ENCODE results near the gene ATP1A1.

Gene ATP1A1

GRCh38 chr1:116391185-116391584, 18.1 kb downstream of the ATP1A1 start:
- no peak for DNase-seq (ENCODE audit: low read depth)

- DNase-seq (ENCODE audit: low read depth): no peak
These were observed 19.8 kb downstream of the ATP1A1 start for GRCh38 chr1:116392717-116393404.

GRCh38 chr1:116393792-116394191, 20.7 kb downstream of the ATP1A1 start:
- DNase-seq (ENCODE audit: low read depth): no peak

- no peak for DNase-seq (ENCODE audit: low read depth)
These were observed 21.2 kb downstream of the ATP1A1 start for GRCh38 chr1:116394270-116394669.

- no peak for DNase-seq (ENCODE audit: low read depth)
These were observed 23.7 kb downstream of the ATP1A1 start for GRCh38 chr1:116396769-116397168.

GRCh38 chr1:116397728-116398127, 24.7 kb downstream of the ATP1A1 start:
- DNase-seq (ENCODE audit: low read depth): no peak

- no peak for DNase-seq (ENCODE audit: low read depth)
These were observed 27.7 kb downstream of the ATP1A1 start for GRCh38 chr1:116400780-116401179.

- no peak for DNase-seq (ENCODE audit: low read depth)
These were observed 28.7 kb downstream of the ATP1A1 start for GRCh38 chr1:116401646-116402176.

GRCh38 chr1:116402333-116402732, 29.3 kb downstream of the ATP1A1 start:
- DNase-seq (ENCODE audit: low read depth): no peak

- no peak for DNase-seq (ENCODE audit: low read depth)
These were observed 30.6 kb downstream of the ATP1A1 start for GRCh38 chr1:116403496-116404136.

- no peak for DNase-seq (ENCODE audit: low read depth)
These were observed 31.7 kb downstream of the ATP1A1 start for GRCh38 chr1:116404699-116405098.

GRCh38 chr1:116405241-116406135, 32.4 kb downstream of the ATP1A1 start:
- DNase-seq (ENCODE audit: low read depth): no peak

GRCh38 chr1:116407033-116407432, 34.0 kb downstream of the ATP1A1 start:
- no peak for DNase-seq (ENCODE audit: low read depth)

- DNase-seq (ENCODE audit: low read depth): no peak
These were observed 35.1 kb downstream of the ATP1A1 start for GRCh38 chr1:116408193-116408592.

- no peak for DNase-seq (ENCODE audit: low read depth)
These were observed 36.0 kb downstream of the ATP1A1 start for GRCh38 chr1:116408803-116409720.

- no peak for DNase-seq (ENCODE audit: low read depth)
These were observed 36.7 kb downstream of the ATP1A1 start for GRCh38 chr1:116409751-116410191.

- no peak for DNase-seq (ENCODE audit: low read depth)
These were observed 38.9 kb downstream of the ATP1A1 start for GRCh38 chr1:116411784-116412479.

GRCh38 chr1:116412480-116412798, 39.4 kb downstream of the ATP1A1 start:
- no peak for DNase-seq (ENCODE audit: low read depth)

GRCh38 chr1:116412898-116413297, 39.9 kb downstream of the ATP1A1 start:
- DNase-seq (ENCODE audit: low read depth): no peak

GRCh38 chr1:116413414-116413813, 40.4 kb downstream of the ATP1A1 start:
- DNase-seq (ENCODE audit: low read depth): no peak

GRCh38 chr1:116414364-116414763, 41.3 kb downstream of the ATP1A1 start:
- DNase-seq (ENCODE audit: low read depth): no peak

Measured in stimulated activated CD8-positive, alpha-beta memory T cell treated with anti-CD3 and anti-CD28 coated beads, Interleukin-15, amount 100 ng/mL, for 24 hours (primary cell).